NB4 (cell line): Measurements from ENCODE around the gene ZNF101.
"Not testable (repeated sequence)": the region's sequence is repeated elsewhere in the genome, so short reads cannot be mapped to it uniquely, and the experiment has no call there.

ENCODE experiments used
- POLR2A ChIP-seq: IDR thresholded peaks from 2 replicates; pipeline ENCODE4 v1.6.1; 2011; ENCODE audit warnings: mild to moderate bottlenecking; ENCODE audit not compliant: insufficient read length; ENCODE audit errors: extremely low read depth
- TF ChIP-seq, protein P1 (sequence below): IDR thresholded peaks from one replicate; pipeline ENCODE4 v1.5.1; 2012; ENCODE audit warnings: low read depth, low read length

DNA sequence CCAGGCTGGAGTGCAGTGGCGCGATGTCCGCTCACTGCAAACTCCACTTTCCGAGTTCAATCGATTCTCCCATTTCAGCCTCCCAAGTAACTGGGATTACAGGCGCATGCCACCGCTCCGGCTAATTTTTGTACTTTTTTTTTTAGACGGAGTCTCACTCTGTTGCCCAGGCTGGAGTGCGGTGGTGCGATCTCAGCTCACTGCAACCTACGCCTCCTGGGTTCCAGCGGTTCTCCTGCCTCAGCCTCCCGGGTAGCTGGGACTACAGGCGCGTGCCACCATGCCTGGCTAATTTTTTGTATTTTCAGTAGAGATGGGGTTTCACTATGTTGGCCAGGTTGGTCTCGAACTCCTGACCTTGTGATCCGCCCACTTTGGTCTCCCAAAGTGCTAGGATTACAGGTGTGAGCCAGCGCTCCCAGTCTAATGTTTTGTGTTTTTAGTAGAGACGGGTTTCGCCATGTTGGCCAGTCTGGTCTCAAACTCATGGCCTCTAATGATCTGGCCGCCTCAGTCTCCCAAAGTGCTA is 3.2 kb upstream of the ZNF101 start:
- TF ChIP-seq POLR2A, result not testable (repeated sequence)
- TF ChIP-seq, protein P1, sequence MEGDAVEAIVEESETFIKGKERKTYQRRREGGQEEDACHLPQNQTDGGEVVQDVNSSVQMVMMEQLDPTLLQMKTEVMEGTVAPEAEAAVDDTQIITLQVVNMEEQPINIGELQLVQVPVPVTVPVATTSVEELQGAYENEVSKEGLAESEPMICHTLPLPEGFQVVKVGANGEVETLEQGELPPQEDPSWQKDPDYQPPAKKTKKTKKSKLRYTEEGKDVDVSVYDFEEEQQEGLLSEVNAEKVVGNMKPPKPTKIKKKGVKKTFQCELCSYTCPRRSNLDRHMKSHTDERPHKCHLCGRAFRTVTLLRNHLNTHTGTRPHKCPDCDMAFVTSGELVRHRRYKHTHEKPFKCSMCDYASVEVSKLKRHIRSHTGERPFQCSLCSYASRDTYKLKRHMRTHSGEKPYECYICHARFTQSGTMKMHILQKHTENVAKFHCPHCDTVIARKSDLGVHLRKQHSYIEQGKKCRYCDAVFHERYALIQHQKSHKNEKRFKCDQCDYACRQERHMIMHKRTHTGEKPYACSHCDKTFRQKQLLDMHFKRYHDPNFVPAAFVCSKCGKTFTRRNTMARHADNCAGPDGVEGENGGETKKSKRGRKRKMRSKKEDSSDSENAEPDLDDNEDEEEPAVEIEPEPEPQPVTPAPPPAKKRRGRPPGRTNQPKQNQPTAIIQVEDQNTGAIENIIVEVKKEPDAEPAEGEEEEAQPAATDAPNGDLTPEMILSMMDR, result not testable (repeated sequence)
